ENCODE measurements around the gene SRF. TPM values are rescaled to one million over a fixed set of nuclear protein-coding genes. Genes with fewer than 3 reads are reported as not detected.
"Not testable (repeated sequence)": the region's sequence is repeated elsewhere in the genome, so short reads cannot be mapped to it uniquely, and the experiment has no call there.

The SRF gene
- total RNA-seq, 2 experiments from 2014 or later, result 45.8 to 45.9 TPM

- POLR2A ChIA-PET; DNase-seq; H3K4me1 Mint-ChIP-seq; H3K27ac Mint-ChIP-seq; H3K9me3 Mint-ChIP-seq; H3K36me3 Mint-ChIP-seq (ENCODE audit: low read depth); H3K4me3 Mint-ChIP-seq; H3K27me3 Mint-ChIP-seq: not testable (repeated sequence)
- CTCF ChIA-PET, result interaction anchor here (0.7 kb wide), 1 partner anchor 182 kb away, joined by 3 read pairs; no protein-coding TSS in a partner anchor
Measured at GRCh38 chr6:43139973-43140372, 31.1 kb upstream of the SRF start.

- Mint-ChIP-seq H3K9me3 (no peaks in the 10 kb centered on the region), H3K36me3 (ENCODE audit: low read depth) (no peaks in the 10 kb centered on the region), H3K27me3 (no peaks in the 10 kb centered on the region), H3K4me1 (peaks cover 10% of the 10 kb centered on the region), H3K4me3 (no peak overlapping the region), H3K27ac (no peak overlapping the region)
- DNase-seq, result no peak
- ChIA-PET POLR2A (no interaction called here), CTCF (no interaction called here)
Measured at GRCh38 chr6:43141644-43142043, 29.4 kb upstream of the SRF start.

- CTCF ChIA-PET, result interaction anchor here (0.9 to 2.7 kb wide), 5 partner anchors 8 to 241 kb away, joined by 3 to 15 read pairs (median 11); no protein-coding TSS in a partner anchor
- no peak for DNase-seq
- POLR2A ChIA-PET, result no interaction called here
- Mint-ChIP-seq H3K4me3 (no peak overlapping the region), H3K36me3 (ENCODE audit: low read depth) (no peaks in the 10 kb centered on the region), H3K9me3 (no peaks in the 10 kb centered on the region), H3K27ac (no peak overlapping the region), H3K27me3 (no peaks in the 10 kb centered on the region), H3K4me1 (peaks cover 10% of the 10 kb centered on the region)
Measured at GRCh38 chr6:43142101-43142500, 29.0 kb upstream of the SRF start.

GRCh38 chr6:43143235-43144128 is 27.6 kb upstream of the SRF start:
- Mint-ChIP-seq H3K4me1 (peaks cover 10% of the 10 kb centered on the region), H3K27ac (no peak overlapping the region), H3K4me3 (no peak overlapping the region), H3K36me3 (ENCODE audit: low read depth) (no peaks in the 10 kb centered on the region), H3K9me3 (no peaks in the 10 kb centered on the region), H3K27me3 (no peaks in the 10 kb centered on the region)
- ChIA-PET POLR2A (interaction anchor here (0.6 to 1.8 kb wide), 6 partner anchors 88 to 359 kb away, joined by 3 to 5 read pairs (median 4); partner anchors contain the start of genes CUL7, PEX6 and PPP2R5D), CTCF (interaction anchor here (0.5 to 2.7 kb wide), 51 partner anchors 9 to 955 kb away, joined by 3 to 15 read pairs (median 4); partner anchors contain the start of genes CNPY3, CUL7, CUL9 and KLC4)
- peak; percentile 79 for DNase-seq

- no peaks in the 10 kb centered on the region for H3K27me3 Mint-ChIP-seq
- ChIA-PET POLR2A (no interaction called here), CTCF (interaction anchor here (1.8 to 2.7 kb wide), 3 partner anchors 19 to 91 kb away, joined by 5 to 8 read pairs (median 7); partner anchors contain the start of gene CUL7)
- H3K27ac Mint-ChIP-seq, result no peak overlapping the region
- no peak for DNase-seq
- no peaks in the 10 kb centered on the region for H3K36me3 Mint-ChIP-seq (ENCODE audit: low read depth)
- no peak overlapping the region for H3K4me3 Mint-ChIP-seq
- H3K9me3 Mint-ChIP-seq, result no peaks in the 10 kb centered on the region
- peaks cover 10% of the 10 kb centered on the region for H3K4me1 Mint-ChIP-seq
Measured at GRCh38 chr6:43144879-43145278, 26.2 kb upstream of the SRF start.

GRCh38 chr6:43146261-43146660 is 24.8 kb upstream of the SRF start:
- POLR2A ChIA-PET, result no interaction called here

GRCh38 chr6:43146709-43147688 is 24.1 kb upstream of the SRF start:
- CTCF ChIA-PET, result interaction anchor here (1.0 kb wide), 1 partner anchor 34 kb away, joined by 3 read pairs; no protein-coding TSS in a partner anchor

More at GRCh38 chr6:43146261-43146660, 24.8 kb upstream of the SRF start:
- Mint-ChIP-seq H3K27me3 (no peaks in the 10 kb centered on the region), H3K4me1 (peaks cover 10% of the 10 kb centered on the region), H3K9me3 (no peaks in the 10 kb centered on the region), H3K4me3 (no peak overlapping the region), H3K27ac (no peak overlapping the region), H3K36me3 (ENCODE audit: low read depth) (no peaks in the 10 kb centered on the region)
- no peak for DNase-seq
- CTCF ChIA-PET, result no interaction called here

GRCh38 chr6:43147691-43148477 is 23.2 kb upstream of the SRF start:
- DNase-seq, result no peak
- H3K4me1 Mint-ChIP-seq, result peaks cover 10% of the 10 kb centered on the region
- no peaks in the 10 kb centered on the region for H3K27me3 Mint-ChIP-seq
- no peaks in the 10 kb centered on the region for H3K9me3 Mint-ChIP-seq
- no peak overlapping the region for H3K27ac Mint-ChIP-seq
- no peak overlapping the region for H3K4me3 Mint-ChIP-seq
- no peaks in the 10 kb centered on the region for H3K36me3 Mint-ChIP-seq (ENCODE audit: low read depth)
- ChIA-PET CTCF (interaction anchor here (1.0 kb wide), 1 partner anchor 35 kb away, joined by 3 read pairs; no protein-coding TSS in a partner anchor), POLR2A (no interaction called here)

More at GRCh38 chr6:43146709-43147688, 24.1 kb upstream of the SRF start:
- Mint-ChIP-seq H3K36me3 (ENCODE audit: low read depth) (no peaks in the 10 kb centered on the region), H3K27me3 (no peaks in the 10 kb centered on the region), H3K9me3 (no peaks in the 10 kb centered on the region), H3K4me1 (peaks cover 10% of the 10 kb centered on the region), H3K4me3 (no peak overlapping the region), H3K27ac (no peak overlapping the region)
- DNase-seq, result no peak
- POLR2A ChIA-PET, result no interaction called here

- Mint-ChIP-seq H3K27me3 (no peaks in the 10 kb centered on the region), H3K4me1 (peaks cover 3% of the 10 kb centered on the region), H3K4me3 (no peak overlapping the region), H3K36me3 (ENCODE audit: low read depth) (no peaks in the 10 kb centered on the region), H3K27ac (no peak overlapping the region), H3K9me3 (no peaks in the 10 kb centered on the region)
- ChIA-PET POLR2A (no interaction called here), CTCF (interaction anchor here (1.0 kb wide), 1 partner anchor 80 kb away, joined by 7 read pairs; no protein-coding TSS in a partner anchor)
- DNase-seq, result no peak
Measured at GRCh38 chr6:43149265-43149664, 21.8 kb upstream of the SRF start.

- no peaks in the 10 kb centered on the region for H3K27me3 Mint-ChIP-seq
- CTCF ChIA-PET, result no interaction called here
Measured at GRCh38 chr6:43150051-43150751, 20.9 kb upstream of the SRF start.

GRCh38 chr6:43159599-43159998 is 11.5 kb upstream of the SRF start:
- Mint-ChIP-seq H3K4me3 (no peak overlapping the region), H3K9me3 (no peaks in the 10 kb centered on the region), H3K4me1 (no peaks in the 10 kb centered on the region), H3K27ac (no peak overlapping the region), H3K36me3 (ENCODE audit: low read depth) (no peaks in the 10 kb centered on the region), H3K27me3 (peaks cover 2% of the 10 kb centered on the region)
- CTCF ChIA-PET, result interaction anchor here (0.9 kb wide), 1 partner anchor 16 kb away, joined by 3 read pairs; no protein-coding TSS in a partner anchor
- POLR2A ChIA-PET, result interaction anchor here (1.2 kb wide), 1 partner anchor 10 kb away, joined by 3 read pairs; no protein-coding TSS in a partner anchor
- no peak for DNase-seq

More at GRCh38 chr6:43150051-43150751, 20.9 kb upstream of the SRF start:
- no peak overlapping the region for H3K4me3 Mint-ChIP-seq
- H3K27ac Mint-ChIP-seq, result no peak overlapping the region
- H3K36me3 Mint-ChIP-seq (ENCODE audit: low read depth), result no peaks in the 10 kb centered on the region
- DNase-seq, result no peak
- peaks cover under 1% of the 10 kb centered on the region for H3K4me1 Mint-ChIP-seq
- POLR2A ChIA-PET, result no interaction called here
- no peaks in the 10 kb centered on the region for H3K9me3 Mint-ChIP-seq
